Measurements from ENCODE around the gene LMTK3. TPM values are rescaled to one million over a fixed set of nuclear protein-coding genes. Genes with fewer than 3 reads are reported as not detected.

Gene LMTK3
- total and polyA plus RNA-seq, 9 of the 15 experiments (the other 6 are each of a cell fraction or from before 2014, with no cell fraction given), result 0.35 to 12.3 (median 2.0) TPM; not detected in 2

GRCh38 chr19:48489608-48490216, 21.9 kb downstream of the LMTK3 start (continued):
- TF ChIP-seq E4F1 (CRISPR knock-in tag; IDR thresholded peaks at IDR 0.05; ENCODE audit: borderline replicate concordance) (no peak), POLR2AphosphoS5 (IDR thresholded peaks at IDR 0.05; ENCODE audit: control insufficient read depth, insufficient read depth, low read depth, low read length) (no peak), HCFC1 (IDR thresholded peaks at IDR 0.05; ENCODE audit: low read depth, low read length) (no peak), CC2D1A (IDR thresholded peaks at IDR 0.05) (no peak), EGR1 (conservative IDR thresholded peaks at IDR 0.05) (no peak), CTCF (IDR thresholded peaks at IDR 0.05 in 2 of 3, conservative IDR thresholded peaks at IDR 0.05 in 1 of 3; ENCODE audit: insufficient read depth in 2 of 3, low read depth in 1 of 3, low read length in 3 of 3) (peak; percentile 88 to 96 (median 89)), ATF1 (CRISPR knock-in tag; IDR thresholded peaks at IDR 0.05) (no peak), ATF1 (tag; IDR thresholded peaks at IDR 0.05) (0 out of 2 replicates have a peak, but pooled peaks have one; percentile 23), U2AF2 (optimal IDR thresholded peaks at IDR 0.05; ENCODE audit: low read depth, low read length) (no peak), CEBPG (CRISPR knock-in tag; IDR thresholded peaks at IDR 0.05) (no peak), CEBPG (tag; conservative IDR thresholded peaks at IDR 0.05 in 1 of 2, IDR thresholded peaks at IDR 0.05 in 1 of 2) (no peak), NFE2L1 (tag; IDR thresholded peaks at IDR 0.05; ENCODE audit: borderline replicate concordance, low read depth) (no peak), ZNF561 (CRISPR knock-in tag; conservative IDR thresholded peaks at IDR 0.05) (no peak), DLX4 (CRISPR knock-in tag; IDR thresholded peaks at IDR 0.05) (no peak), ATF4 (CRISPR knock-in tag; IDR thresholded peaks at IDR 0.05) (no peak), FIP1L1 (IDR thresholded peaks at IDR 0.05; ENCODE audit: low read depth, low read length, poor library complexity, severe bottlenecking) (no peak), ZNF586 (CRISPR knock-in tag; conservative IDR thresholded peaks at IDR 0.05) (no peak), ARID1B (IDR thresholded peaks at IDR 0.05) (no peak), ETV5 (CRISPR knock-in tag; IDR thresholded peaks at IDR 0.05; ENCODE audit: low read depth) (no peak), NCOA4 (IDR thresholded peaks at IDR 0.05; ENCODE audit: partially characterized antibody) (no peak)
